Fibroblast of skin of right biceps (primary cell): ENCODE data around the gene RHOD.

Source experiments
- DNase-seq: peaks from one replicate; pipeline ENCODE4 v3.0.0-alpha.2; 2013

Gene RHOD

DNA sequence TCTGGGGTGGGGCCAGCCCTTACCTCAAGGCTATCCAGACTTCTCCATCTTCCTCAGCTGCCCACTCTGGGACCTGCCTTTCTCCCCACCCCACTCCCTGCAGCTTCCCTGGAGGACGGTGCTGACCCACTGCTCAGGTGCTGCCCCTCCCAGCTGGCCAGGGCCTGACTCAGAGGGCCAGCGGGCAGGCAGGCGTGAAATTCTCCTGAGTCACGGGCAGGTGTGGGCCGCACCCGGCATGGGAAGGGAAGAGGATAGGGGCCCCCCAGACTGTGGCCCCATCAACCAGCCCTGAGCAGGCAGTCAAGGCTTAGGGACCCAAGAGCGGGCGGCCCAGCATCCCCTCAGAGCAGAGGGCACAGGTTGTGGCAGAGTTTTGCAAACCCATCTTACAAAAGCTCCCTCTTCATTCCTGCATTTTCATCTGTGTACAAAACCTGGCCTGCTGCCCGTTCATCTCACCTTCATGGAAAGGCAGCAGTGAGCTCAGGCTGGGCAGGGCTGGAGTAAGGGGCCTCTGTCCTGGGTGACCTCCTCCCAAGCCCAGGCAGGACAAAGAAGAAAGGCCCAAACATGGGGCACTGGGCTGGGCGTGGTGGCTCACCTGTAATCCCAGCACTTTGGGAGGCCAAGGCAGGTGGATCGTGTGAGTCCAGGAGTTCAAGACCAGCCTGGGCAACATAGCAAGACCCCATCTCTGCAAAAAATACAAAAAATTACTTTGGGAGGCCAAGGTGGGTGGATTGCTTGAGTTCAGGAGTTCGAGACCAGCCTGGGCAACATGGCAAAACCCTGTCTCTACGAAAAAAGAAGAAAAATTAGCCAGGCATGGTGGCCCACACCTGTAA lies 6.1 kb downstream of the RHOD start:
- DNase-seq = no peak

DNA sequence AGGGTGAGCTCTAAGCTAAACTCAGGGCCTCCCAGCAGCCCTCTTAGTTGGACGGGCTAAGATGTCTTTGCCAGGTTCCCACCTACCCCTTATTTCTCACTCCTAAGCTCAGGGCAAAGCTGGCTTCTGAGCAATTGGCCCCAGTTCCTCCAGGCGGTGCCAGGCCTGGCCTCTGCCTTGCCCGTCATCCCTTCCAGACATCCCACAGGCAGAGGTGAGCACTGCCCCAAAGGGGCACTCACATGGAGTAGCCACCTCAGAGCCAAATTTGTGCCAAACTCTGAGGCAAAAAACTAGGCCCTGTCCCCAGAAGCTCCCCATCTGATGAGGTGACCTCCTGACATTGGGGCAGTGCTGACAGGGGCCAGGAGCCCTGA lies 9.7 kb downstream of the RHOD start:
- DNase-seq = no peak

GRCh38 chr11:67071420-67072284 lies 15.0 kb downstream of the RHOD start:
- DNase-seq = peak; percentile 53

- no peak for DNase-seq
Measured at GRCh38 chr11:67072295-67072694, 15.6 kb downstream of the RHOD start.

- no peak for DNase-seq
Measured at GRCh38 chr11:67073908-67074307, 17.3 kb downstream of the RHOD start.

- no peak for DNase-seq
Measured at GRCh38 chr11:67076202-67076601, 19.6 kb downstream of the RHOD start.

GRCh38 chr11:67079065-67079705 lies 22.5 kb downstream of the RHOD start:
- no peak for DNase-seq

DNA sequence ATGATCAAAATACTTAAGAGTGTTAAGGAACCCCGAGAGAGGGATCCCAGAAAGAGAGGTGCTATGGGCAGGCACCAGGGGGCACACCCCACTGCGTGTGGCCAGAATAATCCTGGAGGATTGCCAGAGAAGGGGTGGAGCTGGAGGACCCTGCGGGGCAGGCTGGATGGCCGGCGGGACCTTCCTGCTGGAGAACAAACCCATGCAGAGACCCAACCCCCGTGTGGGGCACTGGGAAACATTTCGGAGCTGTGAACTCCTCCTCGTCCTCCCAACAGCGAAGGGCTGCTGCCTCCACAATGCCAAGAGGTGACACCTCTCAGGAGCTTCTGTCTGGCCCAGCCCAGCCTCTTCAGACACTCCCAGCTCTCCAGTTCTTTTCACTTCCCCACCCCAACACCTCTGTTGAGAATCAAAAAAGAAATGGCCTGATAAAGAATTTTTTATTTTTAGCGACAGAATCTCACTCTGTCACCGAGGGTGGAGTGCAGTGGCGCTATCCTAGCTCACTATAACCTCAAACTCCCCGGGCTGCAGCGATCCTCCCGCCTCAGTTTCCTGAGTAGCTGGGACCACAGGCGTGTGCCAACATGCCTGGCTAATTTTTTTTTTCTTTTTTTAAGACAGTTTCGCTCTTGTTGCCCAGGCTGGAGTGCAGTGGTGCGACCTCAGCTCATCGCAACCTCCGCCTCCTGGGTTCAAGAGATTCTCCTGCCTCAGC lies 25.6 kb downstream of the RHOD start:
- peak; percentile 13 for DNase-seq

DNA sequence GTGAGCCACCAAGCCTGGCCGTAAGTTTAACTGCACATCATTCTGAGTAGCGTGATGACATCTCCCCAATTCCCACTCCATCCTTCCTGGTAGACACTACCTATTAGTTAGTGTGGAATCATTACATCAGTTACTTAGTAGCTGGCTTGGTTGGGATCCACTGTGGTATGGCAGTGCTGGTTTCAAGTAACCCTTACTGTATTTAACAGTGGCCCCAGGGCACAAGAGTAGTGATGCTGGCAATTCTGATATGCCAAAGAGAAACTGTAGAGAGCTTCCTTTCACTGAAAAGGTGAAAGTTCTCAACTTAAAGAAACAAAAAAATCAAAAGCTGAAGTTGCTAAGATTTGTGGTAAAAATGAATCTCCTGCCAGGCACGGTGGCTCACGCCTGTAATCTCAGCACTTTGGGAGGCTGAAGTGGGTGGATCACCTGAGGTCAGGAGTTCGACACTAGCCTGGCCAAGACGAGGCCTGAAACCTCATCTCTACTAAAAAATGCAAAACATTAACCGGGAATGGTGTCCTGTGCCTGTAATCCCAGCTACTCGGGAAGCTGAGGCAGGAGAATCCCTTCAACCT lies 27.2 kb downstream of the RHOD start:
- DNase-seq = no peak

DNA sequence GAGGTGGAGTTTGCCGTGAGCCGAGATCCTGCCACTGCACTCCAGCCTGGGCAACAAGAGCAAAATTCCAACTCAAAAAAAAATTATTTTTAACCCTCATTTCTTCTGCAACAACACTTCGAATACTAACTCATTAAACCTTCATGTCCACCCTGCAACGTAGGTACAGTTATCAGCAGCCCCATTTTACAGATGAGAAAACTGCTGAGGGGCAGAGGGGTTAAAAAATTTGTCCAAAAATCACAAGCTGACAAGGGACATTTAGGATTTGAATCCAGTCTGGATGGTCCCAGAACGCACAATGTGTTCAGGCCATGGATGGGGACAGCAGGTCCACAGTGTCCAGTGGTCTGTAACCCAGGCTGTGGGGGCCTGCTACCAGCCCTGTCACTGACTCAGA lies 29.0 kb downstream of the RHOD start:
- DNase-seq = no peak

DNA sequence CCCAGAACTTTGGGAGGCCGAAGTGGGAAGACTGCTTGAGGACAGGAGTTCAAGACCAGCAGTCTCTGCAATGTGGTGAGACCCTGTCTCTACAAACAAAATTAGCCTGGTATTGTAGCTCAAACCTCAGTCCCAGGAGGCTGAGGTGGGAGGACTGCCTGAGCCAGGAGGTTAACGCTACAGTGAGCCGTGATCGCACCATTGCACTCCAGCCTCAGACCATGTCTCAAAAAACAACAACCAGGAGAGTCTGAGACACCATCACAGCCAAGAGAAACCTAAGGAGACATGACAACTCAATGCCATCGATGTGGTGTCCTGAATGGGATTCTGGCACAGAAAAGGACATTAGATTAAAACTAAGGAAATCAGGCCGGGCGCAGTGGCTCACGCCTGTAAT lies 34.1 kb downstream of the RHOD start:
- no peak for DNase-seq

- DNase-seq = no peak
Measured at GRCh38 chr11:67095214-67095507, 38.5 kb downstream of the RHOD start.

- DNase-seq = no peak
Measured at GRCh38 chr11:67098799-67099429, 42.3 kb downstream of the RHOD start.

GRCh38 chr11:67099831-67100324 lies 43.2 kb downstream of the RHOD start:
- DNase-seq = no peak

- DNase-seq = no peak
Measured at GRCh38 chr11:67102664-67103063, 46.0 kb downstream of the RHOD start.

- no peak for DNase-seq
Measured at GRCh38 chr11:67105964-67106363, 49.3 kb downstream of the RHOD start.

DNA sequence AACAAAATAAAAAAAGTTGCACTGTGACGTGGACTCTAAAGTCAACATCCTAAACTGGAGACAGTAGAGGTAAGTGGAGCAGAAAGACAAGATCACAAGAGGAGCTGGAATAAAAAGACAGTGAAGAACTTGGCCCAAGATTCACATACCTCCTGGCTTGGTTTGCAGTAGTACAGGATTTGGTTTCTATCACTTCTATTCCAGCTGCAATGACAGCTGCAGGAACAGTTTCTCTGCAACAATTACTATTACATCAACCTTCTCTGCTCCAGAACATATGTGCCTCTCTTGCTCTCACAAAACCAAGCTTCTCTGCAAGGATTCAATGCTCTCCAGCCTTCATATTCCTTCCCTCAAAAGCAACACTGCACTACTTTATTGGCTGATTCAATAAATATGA lies 54.6 kb downstream of the RHOD start:
- DNase-seq = no peak

DNA sequence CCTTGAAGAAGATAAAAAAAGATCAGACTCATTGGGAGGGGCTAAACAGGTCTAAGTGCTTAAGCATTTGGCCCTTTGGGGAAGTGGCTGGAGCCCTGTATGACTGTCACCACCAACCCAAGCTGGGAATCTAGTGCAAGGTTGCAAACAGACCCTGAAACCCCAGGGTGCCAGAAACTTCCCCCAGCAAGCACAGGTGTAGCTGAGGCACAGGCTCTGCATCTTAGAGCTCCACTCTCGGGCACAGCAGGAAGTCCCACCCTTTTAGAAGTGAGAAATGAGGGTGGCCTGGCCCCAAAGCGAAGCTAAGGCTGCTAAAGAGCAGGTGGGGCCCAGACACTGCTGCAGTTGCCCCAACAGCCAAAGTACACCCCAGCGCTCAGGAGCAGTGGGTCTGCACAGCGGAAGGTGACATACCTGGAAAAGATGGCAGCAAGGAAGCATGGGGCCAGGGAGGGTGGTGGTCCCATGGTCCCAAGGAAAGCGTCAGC lies 56.6 kb downstream of the RHOD start:
- DNase-seq = no peak

DNA sequence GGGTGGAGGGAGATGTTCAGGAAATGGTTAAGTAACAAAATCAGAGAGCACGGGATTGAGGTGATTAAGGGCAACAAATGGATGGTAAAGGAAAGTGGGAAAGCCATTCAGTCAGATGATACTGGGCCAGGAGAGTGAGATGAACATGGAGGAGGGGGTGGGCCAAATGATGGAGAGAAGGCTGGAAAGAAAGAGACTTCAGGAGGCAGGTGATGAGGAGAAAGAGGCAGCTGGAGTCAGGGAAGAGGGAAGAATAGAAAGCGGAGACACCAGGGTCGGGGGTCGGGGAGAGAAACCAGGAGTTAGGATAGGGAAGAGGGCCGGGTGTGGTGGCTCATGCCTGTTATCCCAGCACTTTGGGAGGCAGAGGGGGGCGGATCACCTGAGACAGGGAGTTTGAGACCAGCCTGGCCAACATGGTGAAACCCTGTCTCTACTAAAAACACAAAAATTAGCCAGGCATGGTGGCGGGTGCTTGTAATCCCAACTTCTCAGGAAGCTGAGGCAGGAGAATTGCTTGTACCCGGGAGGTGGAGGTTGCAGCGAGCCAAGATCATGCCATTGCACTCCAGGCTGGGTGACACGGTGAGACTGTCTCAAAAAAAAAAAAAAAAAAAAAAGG lies 57.7 kb downstream of the RHOD start:
- no peak for DNase-seq

GRCh38 chr11:67116758-67117105 lies 60.1 kb downstream of the RHOD start:
- no peak for DNase-seq

DNA sequence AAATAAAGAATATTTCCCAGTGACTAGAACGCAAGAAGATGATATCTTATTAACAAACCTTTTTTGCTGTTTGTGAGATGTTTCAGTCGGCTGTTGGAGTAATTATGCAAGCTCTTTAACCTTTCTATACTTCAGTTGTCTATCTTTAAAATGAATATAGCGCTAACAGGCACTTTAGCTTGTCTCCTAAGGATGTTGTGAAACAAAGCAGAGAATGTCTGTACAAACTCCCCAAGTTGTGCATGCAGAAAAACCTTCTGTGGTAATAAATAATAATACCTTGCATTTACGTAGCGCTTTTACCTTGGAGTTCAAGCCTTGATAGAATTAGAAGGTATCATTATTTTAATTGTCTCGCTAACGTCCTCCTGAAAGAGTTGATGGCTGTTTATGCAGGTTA lies 60.5 kb downstream of the RHOD start:
- DNase-seq = no peak
